Dedifferentiated amniotic fluid mesenchymal stem cell (primary cell): Measurements from ENCODE around the gene PRKD1.
"Not testable (repeated sequence)": the region's sequence is repeated elsewhere in the genome, so short reads cannot be mapped to it uniquely, and the experiment has no call there.

ENCODE experiments used
- DNase-seq: peaks from one replicate; pipeline ENCODE4 v3.0.0-alpha.2; 2016; ENCODE audit errors: extremely low spot score

PRKD1 gene

GRCh38 chr14:29799464-29800095, 128.1 kb downstream of the PRKD1 start:
- no peak for DNase-seq

DNA sequence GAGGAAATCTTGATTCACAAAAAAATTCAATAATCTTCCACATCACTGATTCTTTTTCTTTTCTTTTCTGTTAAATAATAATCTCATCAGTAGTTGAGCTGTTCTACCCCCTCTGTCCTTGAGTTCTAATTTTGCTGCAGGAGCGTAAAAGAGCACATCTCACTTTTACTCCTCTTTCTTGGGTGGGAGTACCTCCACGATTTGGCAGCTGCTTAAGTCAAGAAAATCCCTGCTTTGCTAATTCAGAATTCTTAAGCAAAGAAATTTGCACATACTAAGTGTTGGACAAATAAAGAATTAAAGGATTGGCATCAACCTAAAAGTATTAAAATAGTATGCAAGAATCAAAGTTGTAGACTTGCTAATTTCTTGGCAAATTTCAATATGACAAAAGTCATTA, 128.8 kb downstream of the PRKD1 start:
- no peak for DNase-seq

GRCh38 chr14:29798108-29798663, 129.5 kb downstream of the PRKD1 start:
- no peak for DNase-seq

DNA sequence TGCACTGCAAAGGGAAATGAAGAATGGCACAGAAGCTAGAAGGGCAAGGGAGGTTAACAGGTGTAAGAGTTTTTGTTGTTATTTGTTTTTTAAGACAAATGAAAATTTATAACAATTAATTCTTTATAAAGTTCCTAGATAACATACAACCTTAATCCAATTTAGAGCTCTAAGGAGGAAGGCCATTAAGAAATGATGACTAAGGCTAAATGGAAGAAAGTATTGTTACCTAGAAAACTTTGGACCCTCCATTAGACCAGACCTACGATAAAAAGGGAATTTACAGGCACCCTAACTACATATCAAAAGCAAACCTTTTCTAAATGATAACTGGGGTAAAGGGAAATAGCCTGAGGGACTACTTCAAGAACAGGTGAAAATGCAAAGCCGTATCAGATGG, 130.8 kb downstream of the PRKD1 start:
- no peak for DNase-seq

DNA sequence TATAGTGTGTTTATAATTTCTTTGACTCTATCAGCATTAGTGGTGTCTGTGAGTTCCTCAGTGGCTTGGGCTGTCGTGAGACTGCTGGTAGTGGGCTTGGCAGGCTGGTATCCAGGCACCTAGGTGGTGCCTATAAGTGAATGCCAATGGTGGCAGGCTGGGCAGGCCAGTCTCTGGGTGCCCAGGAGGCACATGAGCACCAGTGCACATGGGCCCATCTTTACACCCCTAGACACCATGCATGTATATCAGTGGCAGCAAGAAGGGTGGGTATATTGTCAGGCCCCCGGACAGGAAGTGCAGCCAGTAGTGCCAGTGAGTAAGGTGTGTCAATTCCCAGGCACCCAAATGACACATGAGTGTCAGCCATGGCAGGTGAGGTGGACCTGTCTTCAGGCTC, 138.2 kb downstream of the PRKD1 start:
- no peak for DNase-seq

DNA sequence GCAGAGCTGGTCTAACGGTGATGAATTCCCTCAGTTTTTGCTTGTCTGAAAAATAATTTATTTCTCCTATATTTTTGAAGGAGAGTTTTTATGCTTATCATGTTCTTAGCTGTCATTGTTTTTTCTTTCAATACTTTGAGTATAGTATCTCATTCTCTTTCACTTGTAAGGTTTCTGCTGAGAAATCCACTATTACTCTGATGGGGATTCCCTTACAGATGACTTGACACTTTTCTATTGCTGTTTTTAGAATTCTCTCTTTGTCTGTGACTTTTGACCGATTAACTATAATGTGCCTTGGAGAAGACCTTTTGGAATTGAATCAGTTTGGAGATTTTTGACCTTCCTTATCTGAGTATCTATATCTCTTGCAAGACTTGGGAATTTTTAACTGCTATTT, 139.6 kb downstream of the PRKD1 start:
- no peak for DNase-seq

DNA sequence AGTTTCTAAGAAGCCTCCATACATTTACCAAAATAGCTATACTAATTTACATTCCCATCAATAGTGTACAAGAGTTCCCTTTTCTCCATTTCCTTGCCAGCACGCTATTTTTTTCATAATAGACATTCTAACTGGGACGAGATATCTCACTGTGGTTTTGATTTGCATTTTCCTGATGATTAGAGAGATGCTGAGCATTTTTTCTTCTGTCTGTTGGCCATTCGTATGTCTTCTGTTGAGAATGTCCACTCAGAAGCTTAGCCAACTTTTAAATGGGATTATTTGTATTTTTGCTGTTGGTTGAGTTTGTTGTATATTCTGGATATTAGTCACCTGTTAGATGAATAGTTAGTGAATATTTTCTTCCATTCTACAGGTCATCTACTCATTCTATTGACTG, 144.1 kb downstream of the PRKD1 start:
- no peak for DNase-seq

DNA sequence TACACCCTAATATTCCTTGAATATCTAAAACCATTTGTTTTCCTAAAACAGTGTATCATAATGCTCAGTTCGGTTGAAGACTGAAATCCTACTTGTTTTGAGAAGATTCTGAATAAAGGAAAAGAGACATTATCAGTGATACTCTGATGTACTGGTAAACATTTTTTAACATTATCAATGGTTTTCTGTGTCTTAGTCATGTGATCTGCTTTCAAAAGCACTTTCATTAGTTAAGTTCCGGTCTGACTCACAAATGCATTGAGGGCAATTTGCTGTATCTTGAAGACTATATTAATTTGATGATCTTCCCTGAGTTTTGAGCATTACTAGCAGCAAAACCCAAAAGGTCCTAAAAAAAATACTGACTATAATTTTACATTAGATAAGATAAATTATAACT, 145.6 kb downstream of the PRKD1 start:
- no peak for DNase-seq

- DNase-seq, result not testable (repeated sequence)
These were observed 150.5 kb downstream of the PRKD1 start for GRCh38 chr14:29777142-29777541.

GRCh38 chr14:29773990-29774389, 153.7 kb downstream of the PRKD1 start:
- DNase-seq, result no peak

- DNase-seq, result no peak
These were observed 164.2 kb downstream of the PRKD1 start for GRCh38 chr14:29763342-29763858.

- DNase-seq, result no peak
These were observed 167.9 kb downstream of the PRKD1 start for GRCh38 chr14:29759521-29760340.

DNA sequence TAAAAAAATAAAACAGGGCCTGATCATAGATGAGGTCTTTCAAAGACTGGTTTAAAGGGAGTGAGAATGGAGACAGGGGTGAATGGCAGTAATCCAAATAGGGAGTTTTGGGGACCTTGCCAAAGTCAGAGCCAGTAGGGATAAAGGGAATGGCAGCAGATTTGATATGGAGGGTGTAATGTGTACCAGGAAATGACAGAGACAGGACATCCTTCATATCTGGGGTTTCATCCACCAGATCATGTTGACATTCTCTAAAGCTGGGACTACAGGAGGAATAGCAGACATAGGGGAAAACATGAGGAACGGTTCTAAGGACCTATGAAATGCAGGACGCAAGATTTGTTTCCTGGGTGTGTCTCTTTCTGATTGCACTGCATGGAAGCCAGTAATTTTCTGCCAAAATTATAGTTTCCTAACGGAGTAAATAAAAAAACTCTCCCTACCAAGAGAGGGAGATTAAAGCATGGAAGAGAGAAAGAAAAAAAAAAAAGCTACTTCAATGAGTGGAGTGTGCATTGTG, 169.9 kb downstream of the PRKD1 start:
- DNase-seq, result no peak

DNA sequence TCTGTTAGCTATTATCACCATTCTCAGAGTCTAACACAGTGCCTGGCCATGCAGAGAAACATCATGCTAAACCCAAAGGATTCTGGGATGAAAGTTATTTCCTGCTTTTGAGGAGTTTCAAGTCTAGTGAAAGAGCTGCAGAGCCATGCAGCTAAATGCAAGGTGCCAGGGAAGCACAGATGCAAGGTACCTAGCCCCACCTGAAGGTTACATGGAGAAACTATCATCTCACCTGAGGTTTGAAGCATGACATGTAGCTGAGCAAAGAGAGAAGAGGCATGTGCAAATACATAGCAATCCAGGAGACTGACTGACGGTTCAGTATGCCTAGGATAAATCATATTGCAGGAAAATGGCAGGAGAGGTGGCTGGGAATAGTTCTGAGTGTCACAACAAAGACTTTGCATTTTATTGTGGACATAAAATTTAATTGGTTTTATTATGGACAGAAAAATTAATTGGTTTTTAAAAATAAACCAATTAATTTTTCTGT, 170.4 kb downstream of the PRKD1 start:
- DNase-seq, result no peak

- no peak for DNase-seq
These were observed 171.6 kb downstream of the PRKD1 start for GRCh38 chr14:29756019-29756385.

GRCh38 chr14:29755311-29756018, 172.2 kb downstream of the PRKD1 start:
- DNase-seq, result no peak

- DNase-seq, result no peak
These were observed 173.5 kb downstream of the PRKD1 start for GRCh38 chr14:29754134-29754533.

- DNase-seq, result no peak
These were observed 175.3 kb downstream of the PRKD1 start for GRCh38 chr14:29752221-29752923.

GRCh38 chr14:29749829-29750228, 177.8 kb downstream of the PRKD1 start:
- DNase-seq, result no peak

- no peak for DNase-seq
These were observed 178.3 kb downstream of the PRKD1 start for GRCh38 chr14:29749327-29749726.

DNA sequence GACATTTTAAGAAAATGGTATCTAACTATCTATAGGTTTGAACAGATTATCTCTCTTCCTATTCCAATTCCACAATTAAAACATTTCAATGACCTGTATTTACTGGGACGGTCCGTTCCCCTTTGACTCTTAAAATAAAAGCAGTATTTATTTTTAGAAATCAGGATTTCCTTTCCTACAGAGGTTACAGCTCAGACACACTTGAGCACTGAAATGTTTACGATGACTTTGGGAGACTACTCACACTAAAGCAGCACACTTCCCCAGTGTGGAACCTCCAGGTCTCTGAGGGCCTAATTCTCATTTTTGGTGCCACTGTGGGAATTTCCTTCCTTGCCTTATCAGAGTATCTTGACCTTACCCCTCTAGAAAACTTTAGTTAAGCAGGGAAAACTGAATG, 181.8 kb downstream of the PRKD1 start:
- DNase-seq, result no peak
